GM23338 (cell line): ENCODE data around the gene SMIM21.

Source experiments
- CREB1 ChIP-seq: fragments of 250-450 bp; sonication (Bioruptor Pico); IDR thresholded peaks from 2 replicates; pipeline ENCODE4 v1.5.0; 2020; ENCODE audit warnings: low read depth, mild to moderate bottlenecking, moderate library complexity
- EZH2 ChIP-seq: fragments of 200-600 bp; sonication (generic); IDR thresholded peaks from one replicate; pipeline ENCODE4 v1.8.0; 2017; ENCODE audit warnings: antibody characterized with exemption, mild to moderate bottlenecking, low read depth; ENCODE audit not compliant: unreplicated experiment
- EZH2phosphoT487 ChIP-seq: fragments of 200-600 bp; sonication (generic); IDR thresholded peaks from one replicate; pipeline ENCODE4 v1.8.1; 2018; ENCODE audit warnings: antibody characterized with exemption; ENCODE audit not compliant: unreplicated experiment
- JUNB ChIP-seq: IDR thresholded peaks from one replicate; pipeline ENCODE4 v1.6.1; 2016; ENCODE audit warnings: antibody characterized with exemption; ENCODE audit not compliant: unreplicated experiment
- NANOG ChIP-seq: IDR thresholded peaks from 2 replicates; pipeline ENCODE4 v1.6.1; 2016; ENCODE audit warnings: antibody characterized with exemption, borderline replicate concordance
- POLR2AphosphoS5 ChIP-seq: IDR thresholded peaks from 2 replicates; pipeline ENCODE4 v1.6.1; 2016; ENCODE audit warnings: antibody characterized with exemption, low read depth
- STAT1 ChIP-seq: IDR thresholded peaks from one replicate; pipeline ENCODE4 v1.6.1; 2016; ENCODE audit warnings: antibody characterized with exemption; ENCODE audit not compliant: unreplicated experiment
- ZNF331 ChIP-seq: fragments of 250-450 bp; sonication (Bioruptor Pico); IDR thresholded peaks from 2 replicates; pipeline ENCODE4 v1.5.0; 2020; ENCODE audit warnings: low read depth, mild to moderate bottlenecking, moderate library complexity
- TF ChIP-seq, protein P1 (sequence below): IDR thresholded peaks from one replicate; pipeline ENCODE4 v1.6.1; 2018; ENCODE audit warnings: antibody characterized with exemption; ENCODE audit not compliant: unreplicated experiment
- TF ChIP-seq, protein P2 (sequence below), 2 experiments: fragments of 200-600 bp in 1 of 2; sonication (generic) in 1 of 2; conservative IDR thresholded peaks; 2 replicates each; pipeline versions ENCODE4 v1.5.1 to v1.6.1; 2016 to 2017; ENCODE audit warnings: antibody characterized with exemption in 2 of 2, low read depth in 2 of 2, mild to moderate bottlenecking in 2 of 2, moderate library complexity in 1 of 2

DNA sequence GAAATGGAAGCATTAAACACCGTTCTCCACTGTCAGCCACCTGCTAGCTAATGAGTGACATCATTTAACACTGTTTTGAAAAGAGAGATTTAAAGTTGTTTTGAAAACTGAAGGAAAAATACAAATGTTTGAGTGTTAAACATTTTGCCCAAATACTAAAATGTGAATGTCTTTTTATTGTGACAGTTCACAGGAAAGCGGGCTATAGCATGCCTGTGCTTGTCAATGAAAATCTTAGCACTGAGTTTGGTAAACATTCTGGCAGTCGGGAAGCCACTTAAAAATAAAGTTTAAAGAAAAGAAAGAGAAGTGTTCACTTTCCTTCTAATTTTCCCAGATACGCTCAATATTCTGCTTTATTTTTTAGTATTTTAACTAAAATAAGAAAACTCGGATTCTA lies 40.3 kb upstream of the SMIM21 start:
- TF ChIP-seq, protein P1, sequence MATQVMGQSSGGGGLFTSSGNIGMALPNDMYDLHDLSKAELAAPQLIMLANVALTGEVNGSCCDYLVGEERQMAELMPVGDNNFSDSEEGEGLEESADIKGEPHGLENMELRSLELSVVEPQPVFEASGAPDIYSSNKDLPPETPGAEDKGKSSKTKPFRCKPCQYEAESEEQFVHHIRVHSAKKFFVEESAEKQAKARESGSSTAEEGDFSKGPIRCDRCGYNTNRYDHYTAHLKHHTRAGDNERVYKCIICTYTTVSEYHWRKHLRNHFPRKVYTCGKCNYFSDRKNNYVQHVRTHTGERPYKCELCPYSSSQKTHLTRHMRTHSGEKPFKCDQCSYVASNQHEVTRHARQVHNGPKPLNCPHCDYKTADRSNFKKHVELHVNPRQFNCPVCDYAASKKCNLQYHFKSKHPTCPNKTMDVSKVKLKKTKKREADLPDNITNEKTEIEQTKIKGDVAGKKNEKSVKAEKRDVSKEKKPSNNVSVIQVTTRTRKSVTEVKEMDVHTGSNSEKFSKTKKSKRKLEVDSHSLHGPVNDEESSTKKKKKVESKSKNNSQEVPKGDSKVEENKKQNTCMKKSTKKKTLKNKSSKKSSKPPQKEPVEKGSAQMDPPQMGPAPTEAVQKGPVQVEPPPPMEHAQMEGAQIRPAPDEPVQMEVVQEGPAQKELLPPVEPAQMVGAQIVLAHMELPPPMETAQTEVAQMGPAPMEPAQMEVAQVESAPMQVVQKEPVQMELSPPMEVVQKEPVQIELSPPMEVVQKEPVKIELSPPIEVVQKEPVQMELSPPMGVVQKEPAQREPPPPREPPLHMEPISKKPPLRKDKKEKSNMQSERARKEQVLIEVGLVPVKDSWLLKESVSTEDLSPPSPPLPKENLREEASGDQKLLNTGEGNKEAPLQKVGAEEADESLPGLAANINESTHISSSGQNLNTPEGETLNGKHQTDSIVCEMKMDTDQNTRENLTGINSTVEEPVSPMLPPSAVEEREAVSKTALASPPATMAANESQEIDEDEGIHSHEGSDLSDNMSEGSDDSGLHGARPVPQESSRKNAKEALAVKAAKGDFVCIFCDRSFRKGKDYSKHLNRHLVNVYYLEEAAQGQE, result no peak
- TF ChIP-seq, protein P2, sequence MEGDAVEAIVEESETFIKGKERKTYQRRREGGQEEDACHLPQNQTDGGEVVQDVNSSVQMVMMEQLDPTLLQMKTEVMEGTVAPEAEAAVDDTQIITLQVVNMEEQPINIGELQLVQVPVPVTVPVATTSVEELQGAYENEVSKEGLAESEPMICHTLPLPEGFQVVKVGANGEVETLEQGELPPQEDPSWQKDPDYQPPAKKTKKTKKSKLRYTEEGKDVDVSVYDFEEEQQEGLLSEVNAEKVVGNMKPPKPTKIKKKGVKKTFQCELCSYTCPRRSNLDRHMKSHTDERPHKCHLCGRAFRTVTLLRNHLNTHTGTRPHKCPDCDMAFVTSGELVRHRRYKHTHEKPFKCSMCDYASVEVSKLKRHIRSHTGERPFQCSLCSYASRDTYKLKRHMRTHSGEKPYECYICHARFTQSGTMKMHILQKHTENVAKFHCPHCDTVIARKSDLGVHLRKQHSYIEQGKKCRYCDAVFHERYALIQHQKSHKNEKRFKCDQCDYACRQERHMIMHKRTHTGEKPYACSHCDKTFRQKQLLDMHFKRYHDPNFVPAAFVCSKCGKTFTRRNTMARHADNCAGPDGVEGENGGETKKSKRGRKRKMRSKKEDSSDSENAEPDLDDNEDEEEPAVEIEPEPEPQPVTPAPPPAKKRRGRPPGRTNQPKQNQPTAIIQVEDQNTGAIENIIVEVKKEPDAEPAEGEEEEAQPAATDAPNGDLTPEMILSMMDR (conservative IDR thresholded peaks at IDR 0.05; ENCODE audit: low read depth in 2 of 2), result no peak
- TF ChIP-seq POLR2AphosphoS5 (no peak), STAT1 (no peak), EZH2 (no peak), EZH2phosphoT487 (no peak), JUNB (no peak), ZNF331 (no peak), CREB1 (CRISPR knock-in tag) (no peak), NANOG (no peak)
